KMS-11 (cell line): Measurements from ENCODE around the gene PFDN5.

ENCODE experiments used
- H2AFZ ChIP-seq: fragments of 200-600 bp; sonication (generic); 2 replicates; pipeline ENCODE4 v1.6.1; 2016; ENCODE audit warnings: antibody characterized with exemption, mixed run types, low read depth
- H3K27ac ChIP-seq: fragments of 200-600 bp; sonication (generic); 2 replicates; pipeline ENCODE4 v1.6.1; 2016; ENCODE audit warnings: mild to moderate bottlenecking, mixed run types
- H3K27me3 ChIP-seq: fragments of 200-600 bp; sonication (generic); 2 replicates; pipeline ENCODE4 v1.6.1; 2017; ENCODE audit warnings: mild to moderate bottlenecking, low read depth, mixed run types, moderate library complexity; ENCODE audit not compliant: insufficient read depth
- H3K36me3 ChIP-seq: fragments of 200-600 bp; sonication (generic); 2 replicates; pipeline ENCODE4 v1.6.1; 2017; ENCODE audit warnings: mild to moderate bottlenecking, mixed run types; ENCODE audit not compliant: insufficient read depth
- H3K4me1 ChIP-seq: fragments of 200-600 bp; sonication (generic); 2 replicates; pipeline ENCODE4 v1.6.1; 2016; ENCODE audit warnings: mild to moderate bottlenecking, low read depth, mixed run types; ENCODE audit not compliant: poor library complexity, severe bottlenecking
- H3K4me2 ChIP-seq: fragments of 200-600 bp; sonication (generic); 2 replicates; pipeline ENCODE4 v1.7.0; 2016; ENCODE audit warnings: mild to moderate bottlenecking, mixed run types
- H3K4me3 ChIP-seq: fragments of 200-600 bp; sonication (generic); IDR thresholded peaks from 2 replicates; pipeline ENCODE4 v1.6.1; 2017; ENCODE audit warnings: low read depth, low read length, mixed read lengths; ENCODE audit not compliant: insufficient read depth
- H3K79me2 ChIP-seq: fragments of 200-600 bp; sonication (generic); 2 replicates; pipeline ENCODE4 v1.6.1; 2016; ENCODE audit warnings: low read depth, mixed run types; ENCODE audit not compliant: insufficient read depth
- H3K9ac ChIP-seq: fragments of 200-600 bp; sonication (generic); 2 replicates; pipeline ENCODE4 v1.6.1; 2016; ENCODE audit warnings: mild to moderate bottlenecking, mixed run types
- H4K20me1 ChIP-seq: fragments of 200-600 bp; sonication (generic); 2 replicates; pipeline ENCODE4 v1.6.1; 2016; ENCODE audit warnings: mild to moderate bottlenecking, mixed run types; ENCODE audit not compliant: insufficient read depth
- CTCF ChIP-seq: fragments of 200-600 bp; sonication (generic); conservative IDR thresholded peaks from 2 replicates; pipeline ENCODE4 v1.6.1; 2017; ENCODE audit warnings: low read depth, mild to moderate bottlenecking, antibody characterized with exemption, low read length, moderate library complexity, mixed read lengths

Gene PFDN5

GRCh38 chr12:53295070-53295890, at the start of gene PFDN5:
TSS of gene PFDN5 (plus strand) at chr12:53295542. CDS start at chr12:53295568, 26 bp downstream.
- Histone ChIP-seq H3K36me3 (peaks cover 12% of the 10 kb centered on the region; the same call in 1 of the 2 replicates), H4K20me1 (no peaks in the 10 kb centered on the region), H3K4me3 (peak within 1 kb of the TSS; percentile 89), H3K79me2 (peaks cover 31% of the 10 kb centered on the region), H3K4me1 (peaks cover 59% of the 10 kb centered on the region), H3K9ac (peak within 1 kb of the TSS; percentile 61), H3K27me3 (no peaks in the 10 kb centered on the region), H2AFZ (peak within 1 kb of the TSS; percentile 63), H3K4me2 (peak within 1 kb of the TSS; percentile 98), H3K27ac (peak within 1 kb of the TSS; percentile 34)
- TF ChIP-seq CTCF = no peak; the same call in 1 of the 2 replicates

GRCh38 chr12:53251477-53252348, 43.6 kb upstream of the PFDN5 start:
- peak overlapping the region; percentile 70 for H3K9ac ChIP-seq
- H3K4me1 ChIP-seq = peaks cover 33% of the 10 kb centered on the region
- no peaks in the 10 kb centered on the region for H3K27me3 ChIP-seq
- H3K4me2 ChIP-seq = peak overlapping the region; percentile 76
- peak overlapping the region; percentile 96 for H2AFZ ChIP-seq
- H3K27ac ChIP-seq = peak overlapping the region; percentile 32; the same call in 1 of the 2 replicates
- no peaks in the 10 kb centered on the region for H4K20me1 ChIP-seq
- H3K4me3 ChIP-seq = peak overlapping the region; percentile 17
- TF ChIP-seq CTCF = peak; percentile 33; the same call in 1 of the 2 replicates
- H3K36me3 ChIP-seq = no peaks in the 10 kb centered on the region; the same call in 1 of the 2 replicates
- H3K79me2 ChIP-seq = peaks cover 20% of the 10 kb centered on the region

- Histone ChIP-seq H3K36me3 (no peaks in the 10 kb centered on the region; the same call in 1 of the 2 replicates), H3K27me3 (no peaks in the 10 kb centered on the region), H3K4me2 (peak overlapping the region; percentile 74), H3K9ac (peak overlapping the region; percentile 70), H3K4me1 (peaks cover 33% of the 10 kb centered on the region), H3K79me2 (peaks cover 20% of the 10 kb centered on the region), H3K27ac (peak overlapping the region; percentile 32; the same call in 1 of the 2 replicates), H4K20me1 (no peaks in the 10 kb centered on the region), H2AFZ (peak overlapping the region; percentile 96), H3K4me3 (peak overlapping the region; percentile 17)
- TF ChIP-seq CTCF = peak; percentile 57
Measured at GRCh38 chr12:53252349-53252916, 42.9 kb upstream of the PFDN5 start.

- Histone ChIP-seq H3K4me1 (peaks cover 33% of the 10 kb centered on the region), H3K27ac (no peak overlapping the region), H3K36me3 (no peaks in the 10 kb centered on the region; the same call in 1 of the 2 replicates), H3K4me2 (peak overlapping the region; percentile 74), H3K79me2 (peaks cover 20% of the 10 kb centered on the region), H4K20me1 (no peaks in the 10 kb centered on the region), H2AFZ (no peak overlapping the region), H3K4me3 (no peak overlapping the region), H3K27me3 (no peaks in the 10 kb centered on the region), H3K9ac (no peak overlapping the region)
- TF ChIP-seq CTCF = no peak
Measured at GRCh38 chr12:53253298-53253697, 42.0 kb upstream of the PFDN5 start.
